Thyroid gland (tissue), 4 donors: ENCODE results near the gene RNGTT.

ENCODE experiments used
- CTCF ChIP-seq, 6 experiments: fragments of 200-600 bp in 3 of 6; fragments of 450-650 bp in 3 of 6; sonication (generic) in 3 of 6; IDR thresholded peaks; one replicate each; pipeline ENCODE4 v1.5.1; 2016 to 2019; ENCODE audit warnings: antibody characterized with exemption in 6 of 6, mild to moderate bottlenecking in 2 of 6, inconsistent platforms in 1 of 6, moderate library complexity in 1 of 6
- POLR2A ChIP-seq, 2 donors: fragments of 450-650 bp; IDR thresholded peaks; one replicate each; pipeline ENCODE4 v1.6.1; 2017; ENCODE audit warnings: antibody characterized with exemption in 2 of 2, mild to moderate bottlenecking in 2 of 2, moderate library complexity in 1 of 2

GRCh38 chr6:88913471-88913870, 49.9 kb downstream of the RNGTT start:
- TF ChIP-seq POLR2A (IDR thresholded peaks at IDR 0.05) = no peak
- TF ChIP-seq CTCF (IDR thresholded peaks at IDR 0.05) = no peak
